Body of pancreas (tissue), 4 donors: Measurements from ENCODE around the gene PRKG1. TPM values are rescaled to one million over a fixed set of nuclear protein-coding genes. Genes with fewer than 3 reads are reported as not detected.

ENCODE experiments used
- ATAC-seq: fragments of 150-250 bp; one replicate; pipeline ENCODE4 v1.9.1; 2016
- DNase-seq, 4 donors: peaks; one replicate each; pipeline ENCODE4 v3.0.0-alpha.2; 2019
- H3K27ac ChIP-seq, 4 donors: fragments of 200-600 bp; sonication (generic); 1 replicate in 3 of 4; 2 replicates in 1 of 4; pipeline versions ENCODE4 v1.5.1 to v1.6.1; 2016 to 2019; ENCODE audit warnings: mild to moderate bottlenecking in 1 of 4, mixed read lengths in 1 of 4, moderate library complexity in 1 of 4
- H3K27me3 ChIP-seq, 2 donors: fragments of 200-600 bp; sonication (generic); one replicate each; pipeline ENCODE4 v1.6.0; 2016; ENCODE audit warnings: mild to moderate bottlenecking in 1 of 2
- H3K36me3 ChIP-seq, 2 donors: fragments of 200-600 bp; sonication (generic); replicated peaks in 1 of 2; 2 replicates each; pipeline ENCODE4 v1.5.1; 2016; ENCODE audit warnings: low read depth in 2 of 2; ENCODE audit not compliant: insufficient read depth in 1 of 2
- H3K4me1 ChIP-seq: fragments of 200-600 bp; sonication (generic); one replicate; pipeline ENCODE4 v1.6.0; 2016
- H3K4me3 ChIP-seq, 2 donors: fragments of 200-600 bp; sonication (generic); 1 replicate in 1 of 2; 2 replicates in 1 of 2; pipeline ENCODE4 v1.5.1; 2016 to 2019
- H3K9me3 ChIP-seq, 3 donors: fragments of 200-600 bp; sonication (generic); 1 replicate in 2 of 3; 2 replicates in 1 of 3; pipeline ENCODE4 v1.5.1; 2016
- POLR2A ChIP-seq, 3 donors: fragments of 450-650 bp; IDR thresholded peaks; one replicate each; pipeline ENCODE4 v1.6.1; 2016; ENCODE audit warnings: antibody characterized with exemption in 3 of 3, mild to moderate bottlenecking in 2 of 3
- WGBS, 2 donors: methylation state at CpG; one replicate each; pipeline ENCODE4 v1.1.5; 2017; 5-methylcytosine and 5-hydroxymethylcytosine counted together
- intact Hi-C: fragments of 100-400 bp; cut with DNase I; formaldehyde crosslinking; loops from one replicate; pipeline ENCODE4 v1.15.1; 2023
- total RNA-seq, 2 donors: library from RNA; depleted of rRNA; stranded (reverse); fragments of >200 nt; gene quantifications; one replicate each; pipeline ENCODE4 v1.1.0, GENCODE V29; 2016
- TF ChIP-seq, protein P1 (sequence below), 7 experiments: fragments of 450-650 bp in 4 of 7; fragments of 200-600 bp in 3 of 7; sonication (generic) in 3 of 7; IDR thresholded peaks; one replicate each; pipeline ENCODE4 v1.5.1; 2016 to 2019; ENCODE audit warnings: antibody characterized with exemption in 7 of 7

The PRKG1 gene
- total RNA-seq, 2 donors from 2014 or later, result 14.2 to 18.9 TPM

DNA sequence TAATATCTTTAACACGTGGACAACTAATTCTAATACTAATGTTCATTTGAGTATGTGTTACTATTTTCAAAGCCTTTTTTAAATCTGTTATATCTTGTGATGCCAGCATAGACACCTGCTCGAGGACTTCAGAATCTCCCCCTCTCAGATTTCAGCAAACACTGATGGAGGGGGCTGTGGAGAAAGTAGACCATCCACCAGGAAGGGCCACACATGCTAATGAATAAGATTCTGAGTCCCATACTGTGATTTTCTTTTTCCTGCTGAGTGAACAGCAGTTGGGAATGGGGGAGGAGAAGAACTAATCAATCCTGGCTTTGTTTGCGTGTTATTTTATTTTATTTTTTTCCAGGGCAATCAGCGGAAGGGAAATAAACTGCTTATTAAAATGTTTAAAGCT is 783.0 kb downstream of the PRKG1 start:
- Histone ChIP-seq H3K4me3 (no peak overlapping the region), H3K27ac (no peak overlapping the region), H3K27me3 (no peaks in the 10 kb centered on the region), H3K4me1 (no peaks in the 10 kb centered on the region), H3K36me3 (no peaks in the 10 kb centered on the region), H3K9me3 (no peaks in the 10 kb centered on the region)
- no peak for DNase-seq
- no peak for ATAC-seq
- 65 to 69% methylated on average over 4 of the region's 4 CpGs for WGBS, 2 donors
- no peak for TF ChIP-seq POLR2A (IDR thresholded peaks at IDR 0.05)
- intact Hi-C loops, result no loop called here

DNA sequence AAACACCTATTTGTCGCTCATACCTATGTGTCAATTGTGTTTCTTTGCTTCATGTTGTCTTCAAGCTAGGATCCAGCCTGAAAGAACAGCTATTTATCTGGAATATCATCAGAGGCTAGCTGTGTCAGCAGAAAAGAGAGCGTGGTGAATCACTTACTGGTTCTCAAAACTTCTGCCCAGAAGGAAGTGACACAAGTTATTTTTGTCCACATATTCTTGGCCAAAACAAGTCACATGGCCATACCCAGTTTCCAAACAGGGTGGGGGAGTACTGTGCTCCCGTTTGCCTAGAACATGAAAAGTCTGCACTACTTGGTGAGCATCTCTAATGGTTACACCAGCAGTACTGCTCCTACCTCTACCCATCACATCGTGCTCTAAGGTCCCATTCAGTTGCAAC is 786.0 kb downstream of the PRKG1 start:
- Histone ChIP-seq H3K27me3 (no peaks in the 10 kb centered on the region), H3K27ac (no peak overlapping the region), H3K36me3 (no peaks in the 10 kb centered on the region), H3K4me1 (no peaks in the 10 kb centered on the region), H3K4me3 (no peak overlapping the region), H3K9me3 (no peaks in the 10 kb centered on the region)
- WGBS, 2 donors, result 63 to 67% methylated on average over 4 of the region's 4 CpGs
- intact Hi-C loops, result no loop called here
- no peak for TF ChIP-seq POLR2A (IDR thresholded peaks at IDR 0.05)
- TF ChIP-seq, protein P1, sequence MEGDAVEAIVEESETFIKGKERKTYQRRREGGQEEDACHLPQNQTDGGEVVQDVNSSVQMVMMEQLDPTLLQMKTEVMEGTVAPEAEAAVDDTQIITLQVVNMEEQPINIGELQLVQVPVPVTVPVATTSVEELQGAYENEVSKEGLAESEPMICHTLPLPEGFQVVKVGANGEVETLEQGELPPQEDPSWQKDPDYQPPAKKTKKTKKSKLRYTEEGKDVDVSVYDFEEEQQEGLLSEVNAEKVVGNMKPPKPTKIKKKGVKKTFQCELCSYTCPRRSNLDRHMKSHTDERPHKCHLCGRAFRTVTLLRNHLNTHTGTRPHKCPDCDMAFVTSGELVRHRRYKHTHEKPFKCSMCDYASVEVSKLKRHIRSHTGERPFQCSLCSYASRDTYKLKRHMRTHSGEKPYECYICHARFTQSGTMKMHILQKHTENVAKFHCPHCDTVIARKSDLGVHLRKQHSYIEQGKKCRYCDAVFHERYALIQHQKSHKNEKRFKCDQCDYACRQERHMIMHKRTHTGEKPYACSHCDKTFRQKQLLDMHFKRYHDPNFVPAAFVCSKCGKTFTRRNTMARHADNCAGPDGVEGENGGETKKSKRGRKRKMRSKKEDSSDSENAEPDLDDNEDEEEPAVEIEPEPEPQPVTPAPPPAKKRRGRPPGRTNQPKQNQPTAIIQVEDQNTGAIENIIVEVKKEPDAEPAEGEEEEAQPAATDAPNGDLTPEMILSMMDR (IDR thresholded peaks at IDR 0.05), result no peak
- DNase-seq (peak in 1 of 4 donors; percentile 28), ATAC-seq (peak; percentile 47)

DNA sequence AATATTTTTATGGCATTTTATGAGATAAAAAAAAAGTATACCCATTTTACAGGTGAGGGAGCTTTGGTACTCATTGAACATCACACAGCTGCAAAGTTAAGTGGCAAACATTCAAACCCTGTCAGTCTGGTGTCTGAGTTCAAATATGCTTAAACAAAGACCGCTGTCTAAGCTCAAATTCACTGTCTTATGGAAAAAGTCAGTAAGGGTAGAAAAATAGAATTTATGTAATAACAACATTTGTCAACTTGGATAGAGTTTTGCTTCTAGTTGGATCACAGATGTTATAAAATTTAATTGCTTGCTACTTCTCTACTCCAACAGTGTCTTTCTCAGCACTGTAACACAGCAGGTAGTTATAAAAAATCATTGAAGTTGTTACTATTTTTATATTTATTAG is 786.8 kb downstream of the PRKG1 start:
- ATAC-seq (no peak), DNase-seq (no peak)
- Histone ChIP-seq H3K27ac (no peak overlapping the region), H3K4me1 (no peaks in the 10 kb centered on the region), H3K27me3 (no peaks in the 10 kb centered on the region), H3K9me3 (no peaks in the 10 kb centered on the region), H3K36me3 (no peaks in the 10 kb centered on the region), H3K4me3 (no peak overlapping the region)
- intact Hi-C loops, result no loop called here
- 84 to 92% methylated on average over 1 of the region's 1 CpG for WGBS, 2 donors
- TF ChIP-seq, protein P1 (IDR thresholded peaks at IDR 0.05), result no peak
- no peak for TF ChIP-seq POLR2A (IDR thresholded peaks at IDR 0.05)

DNA sequence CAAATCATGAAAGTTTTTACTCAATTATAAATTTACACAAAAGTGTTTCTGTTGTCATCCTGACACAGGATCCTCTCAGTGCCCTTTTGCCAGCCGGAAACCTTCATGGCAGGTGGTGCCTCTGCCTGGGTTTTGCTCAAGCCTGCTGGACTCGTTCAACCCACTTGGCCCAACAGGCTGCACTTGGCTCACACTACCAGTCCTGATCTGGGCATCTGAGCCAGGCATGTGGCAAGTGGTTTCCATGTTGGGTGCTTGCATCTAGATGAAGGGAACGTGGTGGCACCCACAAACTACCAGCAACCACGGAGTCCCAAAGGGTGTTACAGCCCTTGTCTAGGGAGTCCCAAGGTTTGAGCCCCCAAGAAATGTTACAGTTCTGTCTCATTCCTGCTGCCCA is 787.4 kb downstream of the PRKG1 start:
- DNase-seq, result no peak

DNA sequence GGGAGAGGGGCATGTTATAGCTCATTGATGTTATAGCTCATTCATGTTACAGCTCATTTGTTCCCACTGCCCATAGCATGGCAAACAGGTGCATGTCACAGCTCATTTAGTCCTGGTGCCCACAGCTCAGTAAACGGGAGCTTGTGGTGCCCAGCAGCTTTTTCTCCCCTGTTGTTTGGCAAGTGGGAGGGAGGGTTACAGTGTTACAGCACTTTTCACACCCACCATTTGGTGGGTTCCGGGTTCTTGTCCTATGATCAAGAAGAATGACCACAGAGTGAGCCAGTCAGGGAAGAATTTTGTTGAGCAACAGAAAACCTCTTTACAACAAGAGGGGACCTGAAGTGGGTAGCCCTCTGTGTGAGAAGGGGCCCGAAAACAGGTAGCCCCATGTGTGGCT is 787.9 kb downstream of the PRKG1 start:
- Histone ChIP-seq H3K27me3 (no peaks in the 10 kb centered on the region), H3K27ac (no peak overlapping the region), H3K4me1 (no peaks in the 10 kb centered on the region), H3K9me3 (no peaks in the 10 kb centered on the region), H3K36me3 (no peaks in the 10 kb centered on the region), H3K4me3 (no peak overlapping the region)
- ATAC-seq, result no peak
- intact Hi-C loops, result no loop called here
- TF ChIP-seq, protein P1 (IDR thresholded peaks at IDR 0.05), result no peak
- no peak for TF ChIP-seq POLR2A (IDR thresholded peaks at IDR 0.05)
- WGBS, 2 donors, result 89 to 93% methylated on average over 3 of the region's 3 CpGs
- DNase-seq, result no peak

More for the DNA sequence above, 787.4 kb downstream of the PRKG1 start:
- no peaks in the 10 kb centered on the region for H3K9me3 ChIP-seq
- 74 to 92% methylated on average over 4 of the region's 4 CpGs for WGBS, 2 donors
- H3K4me1 ChIP-seq, result no peaks in the 10 kb centered on the region
- intact Hi-C loops, result no loop called here
- no peak overlapping the region for H3K27ac ChIP-seq
- no peaks in the 10 kb centered on the region for H3K27me3 ChIP-seq
- TF ChIP-seq POLR2A (IDR thresholded peaks at IDR 0.05), result no peak
- TF ChIP-seq, protein P1 (IDR thresholded peaks at IDR 0.05), result no peak
- no peaks in the 10 kb centered on the region for H3K36me3 ChIP-seq
- no peak overlapping the region for H3K4me3 ChIP-seq
- no peak for ATAC-seq
